Common myeloid progenitor, CD34-positive (primary cell): Measurements from ENCODE around the gene RAB18. TPM values are rescaled to one million over a fixed set of nuclear protein-coding genes. Genes with fewer than 3 reads are reported as not detected.
A peak's percentile ranks its signal among the peaks of the same experiment; 100 is the strongest.

ENCODE experiments used
- CTCF ChIA-PET: fragments of 350-600 bp; sonication (Branson Sonifier 250); formaldehyde crosslinking; loops from one replicate; lab custom pipeline; 2021; ENCODE audit warnings: antibody characterized with exemption; lab: Charles Lee
- POLR2A ChIA-PET: fragments of 350-600 bp; sonication (Branson Sonifier 250); formaldehyde crosslinking; loops from one replicate; lab custom pipeline; 2021; ENCODE audit warnings: antibody characterized with exemption; lab: Charles Lee
- DNase-seq, 3 donors: peaks; one replicate each; pipeline versions ENCODE4 v3.0.0 to v3.0.0-alpha.2; 2013
- H3K27ac ChIP-seq, 2 experiments: 1 replicate in 1 of 2; 2 replicates in 1 of 2; pipeline ENCODE4 v1.7.0; 2013; ENCODE audit warnings: inconsistent platforms in 2 of 2, low read length in 2 of 2, mild to moderate bottlenecking in 2 of 2, low read depth in 1 of 2, moderate library complexity in 1 of 2; ENCODE audit not compliant: severe bottlenecking in 2 of 2, insufficient read depth in 1 of 2, poor library complexity in 1 of 2
- H3K27me3 ChIP-seq, 5 experiments: replicated peaks in 2 of 5; 1 replicate in 3 of 5; 2 replicates in 2 of 5; pipeline versions ENCODE4 v1.6.1 to v1.7.0; 2013; ENCODE audit warnings: low read length in 4 of 5, mild to moderate bottlenecking in 2 of 5, moderate library complexity in 2 of 5, inconsistent platforms in 1 of 5; ENCODE audit not compliant: insufficient read depth in 5 of 5, control insufficient read depth in 4 of 5
- H3K36me3 ChIP-seq, 4 experiments: 1 replicate in 2 of 4; 2 replicates in 2 of 4; pipeline versions ENCODE4 v1.6.1 to v1.7.0; 2013; ENCODE audit warnings: low read length in 3 of 4, control low read depth in 1 of 4, mild to moderate bottlenecking in 1 of 4; ENCODE audit not compliant: control insufficient read depth in 4 of 4, insufficient read depth in 4 of 4
- H3K4me1 ChIP-seq, 4 experiments: 1 replicate in 3 of 4; 2 replicates in 1 of 4; pipeline versions ENCODE4 v1.6.1 to v1.7.1; 2013; ENCODE audit warnings: low read length in 3 of 4, mild to moderate bottlenecking in 3 of 4, control low read depth in 1 of 4, inconsistent platforms in 1 of 4, moderate library complexity in 1 of 4; ENCODE audit not compliant: control insufficient read depth in 4 of 4, insufficient read depth in 4 of 4; ENCODE audit errors: control extremely low read depth in 1 of 4
- H3K4me3 ChIP-seq, 7 experiments: 1 replicate in 4 of 7; 2 replicates in 3 of 7; pipeline versions ENCODE4 v1.5.1 to v1.7.0; 2013; ENCODE audit warnings: mild to moderate bottlenecking in 7 of 7, low read length in 6 of 7, moderate library complexity in 6 of 7, inconsistent platforms in 2 of 7, low read depth in 2 of 7, control low read depth in 1 of 7; ENCODE audit not compliant: insufficient read depth in 4 of 7, control insufficient read depth in 1 of 7; ENCODE audit errors: extremely low read depth in 1 of 7
- H3K9me3 ChIP-seq, 5 experiments: 1 replicate in 4 of 5; 2 replicates in 1 of 5; pipeline versions ENCODE4 v1.6.1 to v1.7.1; 2013; ENCODE audit warnings: low read length in 4 of 5, mild to moderate bottlenecking in 2 of 5, inconsistent platforms in 1 of 5, low read depth in 1 of 5, moderate library complexity in 1 of 5; ENCODE audit not compliant: control insufficient read depth in 4 of 5, insufficient read depth in 2 of 5; ENCODE audit errors: control extremely low read depth in 1 of 5
- WGBS: methylation state at CpG from one replicate; pipeline ENCODE4 v1.1.5; 2013; ENCODE audit not compliant: insufficient coverage; 5-methylcytosine and 5-hydroxymethylcytosine counted together
- polyA plus RNA-seq: library from polyadenylated mRNA; unstranded; fragments of 120-200 nt; gene quantifications from one replicate; pipeline ENCODE4 v1.2.1, GENCODE V29; 2013

The RAB18 gene
- polyA plus RNA-seq: 35.0 TPM

DNA sequence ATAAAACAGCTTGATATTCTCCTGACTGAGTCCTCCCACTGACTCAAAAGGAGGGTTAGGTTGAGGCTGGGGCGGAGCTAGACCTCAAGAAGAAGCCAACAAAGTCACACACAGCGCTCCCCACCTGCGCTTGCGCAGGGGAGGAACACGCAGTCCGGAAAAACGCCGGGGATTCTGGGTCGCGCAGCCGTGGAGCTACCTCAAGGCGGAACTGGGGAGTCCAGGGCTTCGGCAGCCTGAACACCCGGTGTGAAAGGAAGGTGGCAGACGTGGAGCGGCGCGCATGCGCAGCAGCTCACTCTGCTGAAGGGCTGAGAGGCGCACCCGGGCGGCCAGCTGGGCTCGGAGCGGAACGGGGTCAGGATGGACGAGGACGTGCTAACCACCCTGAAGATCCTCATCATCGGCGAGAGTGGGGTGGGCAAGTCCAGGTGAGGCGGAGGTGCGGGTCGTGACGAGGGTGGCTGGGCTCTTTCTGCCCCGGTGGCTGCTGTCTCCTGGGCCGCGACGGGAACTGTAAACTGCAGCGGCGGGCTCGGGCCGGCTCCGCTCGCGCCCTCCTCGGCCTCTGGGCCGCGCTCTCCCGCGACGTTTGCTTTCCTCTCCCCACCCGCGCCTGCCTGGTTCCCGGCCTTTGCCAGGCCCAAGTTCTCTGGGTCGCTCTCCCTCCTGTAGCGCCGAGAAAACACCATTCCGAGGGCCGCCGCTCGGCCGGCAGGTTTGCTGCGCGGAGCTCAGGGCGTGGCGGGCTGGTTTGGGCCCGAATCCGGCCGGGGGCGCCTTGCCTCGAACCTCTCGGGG lies at the start of gene RAB18:
RAB18 (plus strand) TSS at position 298 of the 801 bp plus-strand sequence; CDS start at position 364, 66 bp downstream.
- ChIA-PET POLR2A (interaction anchor here (0.6 to 1.2 kb wide), 4 partner anchors 10 to 139 kb away, joined by 3 to 5 read pairs (median 4); no protein-coding TSS in a partner anchor), CTCF (interaction anchor here (0.7 to 2.1 kb wide), 6 partner anchors 11 to 58 kb away, joined by 3 to 7 read pairs (median 4); no protein-coding TSS in a partner anchor)
- Histone ChIP-seq H3K4me3 (peak within 1 kb of the TSS; percentile 77 to 94 (median 84)), H3K27ac (peak within 1 kb of the TSS; percentile 91 to 94), H3K27me3 (no peaks in the 10 kb centered on the region), H3K9me3 (no peaks in the 10 kb centered on the region), H3K4me1 (peaks cover 6 to 22% (median 17%) of the 10 kb centered on the region in 4 experiments), H3K36me3 (peaks cover 0 to 2% (median 0%) of the 10 kb centered on the region in 4 experiments)
- peak; percentile 99 for DNase-seq
- WGBS: under 1% methylated on average over 68 of the region's 71 CpGs

DNA sequence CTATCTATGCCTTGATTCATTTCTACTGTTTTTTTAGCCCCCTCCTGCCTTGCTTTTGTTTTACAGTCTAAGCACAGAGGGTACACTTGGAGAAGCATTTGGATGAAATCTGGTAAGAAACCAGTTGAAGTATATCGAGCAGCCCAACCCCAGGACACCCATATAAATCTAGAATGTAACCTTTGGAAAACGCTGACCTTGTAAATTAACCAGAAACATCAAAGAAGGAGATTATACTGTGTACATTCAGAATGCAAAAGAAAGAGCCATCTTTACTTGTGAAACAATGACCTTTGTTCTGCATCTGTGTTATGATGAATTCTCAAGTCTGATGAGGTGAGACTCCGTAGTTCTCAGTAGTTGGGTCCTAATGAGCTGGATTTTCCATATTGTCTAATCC lies 49.3 kb upstream of the RAB18 start:
- 100% methylated on average over 1 of the region's 3 CpGs for WGBS
- CTCF ChIA-PET: interaction anchor here (0.8 kb wide), 1 partner anchor 201 kb away, joined by 3 read pairs; no protein-coding TSS in a partner anchor
- POLR2A ChIA-PET: no interaction called here
- no peak overlapping the region for H3K4me3 ChIP-seq
- no peaks in the 10 kb centered on the region for H3K36me3 ChIP-seq
- H3K9me3 ChIP-seq: no peaks in the 10 kb centered on the region
- no peak for DNase-seq
- H3K4me1 ChIP-seq: peaks cover 3 to 26% (median 10%) of the 10 kb centered on the region in 4 experiments
- no peak overlapping the region for H3K27ac ChIP-seq
- H3K27me3 ChIP-seq: no peaks in the 10 kb centered on the region

DNA sequence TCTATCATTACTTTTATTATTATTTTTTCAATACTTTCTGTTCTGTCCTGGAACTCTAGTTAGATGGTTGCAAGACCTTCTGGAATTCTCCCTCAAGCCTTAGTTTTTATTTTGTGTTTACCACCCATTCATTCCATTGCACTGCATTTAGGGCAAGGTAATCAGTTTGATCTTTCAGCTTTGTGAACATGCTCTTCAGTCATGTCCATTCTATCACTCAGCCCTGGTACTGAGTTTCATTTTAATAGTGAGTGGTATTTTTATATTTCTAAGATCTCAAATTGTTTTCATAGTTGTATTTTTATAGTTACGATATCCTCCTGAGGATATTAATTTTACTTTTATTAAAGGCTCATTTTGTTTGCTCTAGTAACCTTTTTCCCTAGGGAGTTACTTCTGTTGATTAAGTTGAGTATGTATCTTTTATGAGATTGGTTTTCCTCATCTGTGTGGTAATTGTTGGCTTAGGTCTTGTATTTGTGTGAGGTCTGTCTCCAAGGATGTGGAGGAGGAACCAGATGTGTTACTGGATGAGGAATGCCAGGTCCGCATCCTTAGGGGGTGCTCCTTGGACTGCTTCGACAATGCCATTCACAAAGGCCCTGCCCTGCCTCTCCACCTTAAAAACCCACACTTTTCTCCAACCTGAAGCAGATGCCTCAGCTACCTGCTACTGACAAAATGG lies 46.7 kb upstream of the RAB18 start:
- DNase-seq: no peak
- ChIA-PET POLR2A (interaction anchor here (1.2 kb wide), 1 partner anchor 46 kb away, joined by 3 read pairs; the partner anchor contains the start of gene RAB18), CTCF (no interaction called here)

DNA sequence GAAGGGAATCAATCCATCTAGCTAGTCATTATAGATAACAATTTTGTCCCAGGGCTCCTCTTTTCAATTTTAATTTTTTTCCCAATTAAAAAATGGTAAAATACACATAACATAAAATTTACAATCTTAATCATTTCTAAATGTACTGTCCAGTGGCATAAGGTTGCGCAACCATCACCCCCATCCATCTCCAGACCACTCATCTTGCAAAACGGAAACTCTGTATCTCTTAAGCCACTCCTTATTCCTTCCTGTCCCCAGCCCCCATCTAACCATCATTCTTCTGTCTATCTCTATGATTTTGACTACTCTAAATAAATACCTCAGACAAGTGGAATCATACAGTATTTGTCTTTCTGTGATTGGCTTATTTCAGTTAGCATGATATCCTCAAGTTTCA lies 46.1 kb upstream of the RAB18 start:
- H3K27me3 ChIP-seq: no peaks in the 10 kb centered on the region
- DNase-seq: peak in 2 of 3 donors; percentile 57 to 59
- H3K36me3 ChIP-seq: no peaks in the 10 kb centered on the region
- no peak overlapping the region for H3K27ac ChIP-seq
- no peaks in the 10 kb centered on the region for H3K9me3 ChIP-seq
- H3K4me1 ChIP-seq: peaks cover 3 to 26% (median 7%) of the 10 kb centered on the region in 4 experiments
- POLR2A ChIA-PET: interaction anchor here (1.2 kb wide), 1 partner anchor 46 kb away, joined by 3 read pairs; the partner anchor contains the start of gene RAB18
- no peak overlapping the region for H3K4me3 ChIP-seq
- WGBS: 13% methylated on average over 2 of the region's 2 CpGs
- CTCF ChIA-PET: interaction anchor here (2.7 kb wide), 1 partner anchor 11 kb away, joined by 14 read pairs; no protein-coding TSS in a partner anchor

More for the DNA sequence above, 46.7 kb upstream of the RAB18 start:
- Histone ChIP-seq H3K9me3 (no peaks in the 10 kb centered on the region), H3K27me3 (no peaks in the 10 kb centered on the region), H3K4me1 (peaks cover 3 to 26% (median 9%) of the 10 kb centered on the region in 4 experiments), H3K4me3 (no peak overlapping the region), H3K27ac (no peak overlapping the region), H3K36me3 (no peaks in the 10 kb centered on the region)
- no CpG with 5 or more reads among the region's 3 CpGs for WGBS

DNA sequence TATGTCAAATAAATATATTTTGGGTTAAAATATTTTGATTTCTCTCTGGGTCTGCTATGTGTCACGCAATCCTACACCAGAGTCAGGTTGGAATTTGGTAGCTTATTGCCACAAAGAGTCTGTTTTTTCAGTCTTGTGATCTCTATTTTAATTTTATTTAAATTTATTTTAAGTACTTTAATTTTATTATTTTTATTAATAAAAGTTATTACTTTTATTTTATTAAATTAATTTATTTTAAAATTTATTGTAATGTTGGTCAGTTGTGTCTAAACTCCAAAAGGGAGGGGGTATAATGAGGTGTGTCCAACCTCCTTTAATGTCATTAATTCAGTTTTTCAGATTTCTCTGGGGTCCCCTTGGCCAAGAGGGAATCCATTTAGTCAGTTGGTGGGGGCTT lies 42.8 kb upstream of the RAB18 start:
- Histone ChIP-seq H3K27me3 (no peaks in the 10 kb centered on the region), H3K9me3 (no peaks in the 10 kb centered on the region), H3K27ac (no peak overlapping the region), H3K36me3 (no peaks in the 10 kb centered on the region), H3K4me3 (no peak overlapping the region), H3K4me1 (peaks cover 6 to 33% (median 12%) of the 10 kb centered on the region in 4 experiments)
- CTCF ChIA-PET: interaction anchor here (0.6 to 1.4 kb wide), 3 partner anchors 19 to 921 kb away, joined by 3 to 4 read pairs (median 3); no protein-coding TSS in a partner anchor
- no peak for DNase-seq
- POLR2A ChIA-PET: no interaction called here
- WGBS: no CpG with 5 or more reads among the region's 1 CpG

DNA sequence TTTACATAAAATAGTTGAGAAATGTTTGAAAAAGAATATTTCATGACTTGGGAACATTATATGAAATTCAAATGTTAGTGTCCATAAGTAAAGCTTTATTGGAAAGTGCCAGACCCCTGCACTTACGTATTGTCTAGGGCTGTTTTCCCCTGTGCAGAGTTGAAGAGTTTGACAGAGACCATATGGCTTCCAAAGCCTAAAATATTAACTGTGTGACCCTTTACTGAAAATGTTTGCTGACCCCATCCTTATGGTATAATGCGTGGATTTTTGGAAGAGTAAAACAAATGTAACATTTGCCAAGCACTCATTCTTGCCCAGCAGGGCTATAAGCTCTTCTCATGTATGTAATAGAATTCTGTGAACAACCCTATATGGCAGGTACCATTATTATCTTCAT lies 40.1 kb upstream of the RAB18 start:
- DNase-seq: no peak
- WGBS: 0% methylated on average over 1 of the region's 2 CpGs
- no peaks in the 10 kb centered on the region for H3K27me3 ChIP-seq
- CTCF ChIA-PET: no interaction called here
- peaks cover 3 to 15% (median 5%) of the 10 kb centered on the region in 4 experiments for H3K4me1 ChIP-seq
- no peaks in the 10 kb centered on the region for H3K9me3 ChIP-seq
- no peak overlapping the region for H3K27ac ChIP-seq
- H3K36me3 ChIP-seq: no peaks in the 10 kb centered on the region
- no peak overlapping the region for H3K4me3 ChIP-seq
- POLR2A ChIA-PET: no interaction called here
